ENCODE measurements around the gene EXOC4.

- TF ChIP-seq, protein P1, sequence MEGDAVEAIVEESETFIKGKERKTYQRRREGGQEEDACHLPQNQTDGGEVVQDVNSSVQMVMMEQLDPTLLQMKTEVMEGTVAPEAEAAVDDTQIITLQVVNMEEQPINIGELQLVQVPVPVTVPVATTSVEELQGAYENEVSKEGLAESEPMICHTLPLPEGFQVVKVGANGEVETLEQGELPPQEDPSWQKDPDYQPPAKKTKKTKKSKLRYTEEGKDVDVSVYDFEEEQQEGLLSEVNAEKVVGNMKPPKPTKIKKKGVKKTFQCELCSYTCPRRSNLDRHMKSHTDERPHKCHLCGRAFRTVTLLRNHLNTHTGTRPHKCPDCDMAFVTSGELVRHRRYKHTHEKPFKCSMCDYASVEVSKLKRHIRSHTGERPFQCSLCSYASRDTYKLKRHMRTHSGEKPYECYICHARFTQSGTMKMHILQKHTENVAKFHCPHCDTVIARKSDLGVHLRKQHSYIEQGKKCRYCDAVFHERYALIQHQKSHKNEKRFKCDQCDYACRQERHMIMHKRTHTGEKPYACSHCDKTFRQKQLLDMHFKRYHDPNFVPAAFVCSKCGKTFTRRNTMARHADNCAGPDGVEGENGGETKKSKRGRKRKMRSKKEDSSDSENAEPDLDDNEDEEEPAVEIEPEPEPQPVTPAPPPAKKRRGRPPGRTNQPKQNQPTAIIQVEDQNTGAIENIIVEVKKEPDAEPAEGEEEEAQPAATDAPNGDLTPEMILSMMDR (IDR thresholded peaks at IDR 0.05): no peak
- no peak for TF ChIP-seq POLR2A (IDR thresholded peaks at IDR 0.05)
Observed at GRCh38 chr7:133934977-133935330, 682.1 kb downstream of the EXOC4 start.
